ENCODE results near the gene IGF1.
A peak's percentile ranks its signal among the peaks of the same experiment; 100 is the strongest.

IGF1 gene

GRCh38 chr12:102480406-102480805, at the start of gene IGF1:
IGF1 (minus strand) TSS chr12:102480563; CDS start chr12:102480381, 182 bp downstream.
- DNase-seq (ENCODE audit: low spot score): peak; percentile 41

DNA sequence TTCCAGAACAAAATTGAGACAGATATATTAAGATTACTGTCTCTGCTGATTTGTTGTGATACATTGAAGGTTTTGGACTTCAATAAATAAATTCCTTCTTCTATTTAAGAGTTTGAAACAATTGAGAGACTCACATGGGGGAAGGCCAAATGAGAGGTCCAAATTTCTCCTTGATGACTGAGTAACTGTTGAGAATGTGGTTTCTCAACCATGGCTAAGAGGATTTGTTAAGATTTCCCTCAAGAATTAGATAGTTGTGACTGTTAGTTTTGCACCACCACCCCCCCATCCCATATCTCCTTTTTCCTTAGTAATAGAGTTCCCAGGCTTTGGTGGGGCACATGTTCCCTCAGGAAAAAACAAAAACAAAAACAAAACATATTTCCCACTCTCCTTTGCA, 47.7 kb upstream of the IGF1 start:
- no peak for DNase-seq (ENCODE audit: low spot score)

GRCh38 chr12:102527171-102527720, 46.9 kb upstream of the IGF1 start:
- no peak for DNase-seq (ENCODE audit: low spot score)

DNA sequence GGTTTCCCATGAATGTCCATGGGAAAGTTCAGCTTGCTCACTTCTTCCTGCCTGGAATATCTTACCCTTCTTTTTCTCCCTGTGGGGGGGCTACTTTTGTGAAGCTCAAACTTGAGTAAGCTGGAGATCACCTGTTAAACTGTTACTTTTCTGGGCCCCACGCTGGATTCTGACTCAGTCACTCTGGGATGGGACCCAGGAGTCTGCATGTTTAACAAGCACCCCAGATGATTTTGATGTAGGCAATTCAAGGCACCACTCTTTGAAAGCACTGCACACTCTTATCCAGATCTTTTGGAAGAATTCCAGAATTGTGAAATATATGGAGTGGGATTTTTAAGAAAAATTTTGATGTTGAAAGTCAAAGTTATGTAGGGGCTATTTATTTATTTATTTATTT, 46.3 kb upstream of the IGF1 start:
- DNase-seq (ENCODE audit: low spot score): no peak

GRCh38 chr12:102522768-102523167, 42.4 kb upstream of the IGF1 start:
- no peak for DNase-seq (ENCODE audit: low spot score)

DNA sequence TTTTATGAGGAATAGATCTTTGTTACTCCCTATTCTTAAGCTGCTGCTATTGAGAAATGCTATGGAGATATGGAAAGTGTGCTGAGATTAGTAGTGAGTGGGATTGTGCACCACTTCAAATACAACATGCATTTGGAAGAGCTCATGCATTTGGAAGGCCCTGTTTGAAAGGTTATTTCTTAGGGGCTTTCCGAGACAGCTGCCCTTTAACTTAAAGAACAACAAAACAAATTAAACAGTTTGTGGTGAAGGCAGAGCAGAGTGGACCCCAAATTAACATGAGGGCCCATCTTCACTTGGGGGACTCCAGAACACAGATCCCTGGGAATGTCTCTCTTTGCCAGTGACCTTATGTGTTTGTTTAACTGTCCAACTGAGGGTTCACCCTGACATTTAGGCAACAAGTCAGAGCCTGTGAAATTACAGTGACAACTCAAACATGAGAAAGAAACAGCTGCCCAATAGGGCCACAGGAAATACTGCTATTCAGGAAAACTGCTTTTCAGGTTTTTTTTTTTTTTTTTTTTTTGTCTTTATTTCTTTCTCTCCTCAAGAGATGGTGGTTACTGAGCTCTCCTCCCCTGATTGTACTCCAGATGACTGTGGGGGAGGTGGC, 41.4 kb upstream of the IGF1 start:
- no peak for DNase-seq (ENCODE audit: low spot score)

DNA sequence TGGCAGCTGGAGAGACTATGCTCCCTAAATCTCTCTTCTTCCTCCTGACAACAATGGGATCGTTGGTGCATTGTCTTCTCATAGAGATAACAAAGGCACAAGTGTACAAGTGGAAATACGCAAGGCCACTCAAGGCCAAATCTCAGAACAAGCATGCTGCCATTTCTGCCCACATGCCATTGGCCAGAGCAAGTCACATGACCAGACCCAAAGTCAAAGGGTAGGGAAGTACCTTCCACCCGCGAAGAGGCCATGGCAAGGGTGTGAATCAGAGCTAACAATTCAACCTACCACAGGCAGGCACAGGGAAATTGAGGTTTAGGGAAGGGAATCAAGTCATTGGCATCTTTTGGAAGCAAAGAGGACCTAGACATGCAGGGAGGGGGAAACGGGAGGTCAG, 38.5 kb upstream of the IGF1 start:
- no peak for DNase-seq (ENCODE audit: low spot score)

GRCh38 chr12:102514696-102515095, 34.3 kb upstream of the IGF1 start:
- no peak for DNase-seq (ENCODE audit: low spot score)

GRCh38 chr12:102513739-102514138, 33.4 kb upstream of the IGF1 start:
- DNase-seq (ENCODE audit: low spot score): no peak

- DNase-seq (ENCODE audit: low spot score): no peak
Observed at GRCh38 chr12:102513272-102513671, 32.9 kb upstream of the IGF1 start.

DNA sequence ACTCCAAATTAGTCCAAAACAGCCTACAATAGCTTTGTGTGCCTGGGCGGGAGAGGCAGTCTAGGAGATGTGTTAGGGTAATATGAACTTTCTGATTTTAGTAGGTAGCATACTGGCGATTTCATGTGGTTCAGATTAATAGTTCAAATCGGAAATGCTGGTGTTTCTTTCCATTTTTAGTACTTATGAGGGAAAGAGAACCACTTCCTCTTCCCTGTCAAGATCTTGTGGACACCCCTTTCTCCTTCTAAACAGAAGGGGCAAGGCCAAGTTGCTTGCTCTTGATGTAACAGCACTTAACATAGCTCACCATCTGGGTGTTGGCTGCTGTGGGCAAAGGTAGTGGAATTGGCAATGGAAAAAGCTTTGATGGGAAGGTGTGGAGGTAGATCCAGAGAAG, 32.2 kb upstream of the IGF1 start:
- peak; percentile 10 for DNase-seq (ENCODE audit: low spot score)

- DNase-seq (ENCODE audit: low spot score): no peak
Observed at GRCh38 chr12:102511575-102511974, 31.2 kb upstream of the IGF1 start.

DNA sequence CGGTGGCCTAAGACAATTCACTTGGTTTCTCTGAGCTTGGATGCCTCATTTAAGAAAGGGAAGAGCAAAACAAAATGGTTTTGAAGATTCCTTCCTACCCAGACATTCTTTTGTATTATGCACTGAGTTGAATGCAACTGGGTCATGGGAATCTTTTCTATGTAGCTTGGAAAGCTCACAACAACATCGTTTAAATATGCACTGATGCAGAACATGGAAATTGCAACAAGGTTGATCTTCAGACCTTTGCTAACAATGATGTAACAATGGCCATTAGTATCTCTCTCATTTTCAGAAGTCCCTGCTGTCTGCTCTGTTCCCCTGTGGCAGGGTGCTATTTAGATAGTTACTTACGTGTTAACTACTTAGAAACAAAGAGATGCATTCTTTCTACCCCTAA, 30.1 kb upstream of the IGF1 start:
- DNase-seq (ENCODE audit: low spot score): no peak

GRCh38 chr12:102510031-102510430, 29.7 kb upstream of the IGF1 start:
- DNase-seq (ENCODE audit: low spot score): no peak

- no peak for DNase-seq (ENCODE audit: low spot score)
Observed at GRCh38 chr12:102509123-102509626, 28.8 kb upstream of the IGF1 start.

DNA sequence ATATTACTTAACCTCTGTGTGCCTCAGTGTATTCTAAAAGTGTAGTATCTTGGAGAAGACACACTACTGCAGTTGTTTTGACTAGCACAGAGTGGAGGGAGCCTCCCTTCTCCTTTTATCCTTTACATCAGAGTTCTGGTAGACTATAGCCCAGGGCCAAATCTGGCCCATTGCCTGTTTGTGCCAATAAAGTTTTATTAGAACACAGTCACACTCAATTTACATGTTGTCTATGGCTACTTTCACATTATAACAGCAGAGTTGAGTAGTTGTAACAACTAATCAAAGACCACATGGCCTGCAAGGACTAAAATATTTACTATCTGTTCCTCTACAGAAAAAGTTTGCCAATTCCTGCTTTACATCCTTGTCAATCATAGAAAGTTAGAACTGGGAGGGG, 27.7 kb upstream of the IGF1 start:
- no peak for DNase-seq (ENCODE audit: low spot score)

- DNase-seq (ENCODE audit: low spot score): no peak
Observed at GRCh38 chr12:102507301-102507700, 26.9 kb upstream of the IGF1 start.

DNA sequence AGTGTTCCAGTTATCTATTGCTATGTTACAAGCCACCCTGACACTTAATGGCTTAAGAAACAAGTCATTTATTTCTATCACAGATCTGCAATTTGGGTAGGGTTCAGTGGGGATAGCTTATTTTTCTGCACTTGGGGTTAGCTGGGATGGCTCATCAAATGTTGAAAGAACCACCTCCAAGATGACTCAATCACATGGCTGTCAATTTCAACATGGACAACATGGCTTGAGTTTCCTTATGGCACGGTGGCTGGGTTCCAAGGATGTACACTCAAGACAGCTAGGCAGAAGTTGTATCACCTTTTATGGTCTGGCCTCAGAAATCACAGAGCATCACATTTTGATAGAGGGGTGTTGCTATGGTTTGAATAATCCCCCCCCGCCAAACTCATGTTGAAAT, 24.5 kb upstream of the IGF1 start:
- no peak for DNase-seq (ENCODE audit: low spot score)

DNA sequence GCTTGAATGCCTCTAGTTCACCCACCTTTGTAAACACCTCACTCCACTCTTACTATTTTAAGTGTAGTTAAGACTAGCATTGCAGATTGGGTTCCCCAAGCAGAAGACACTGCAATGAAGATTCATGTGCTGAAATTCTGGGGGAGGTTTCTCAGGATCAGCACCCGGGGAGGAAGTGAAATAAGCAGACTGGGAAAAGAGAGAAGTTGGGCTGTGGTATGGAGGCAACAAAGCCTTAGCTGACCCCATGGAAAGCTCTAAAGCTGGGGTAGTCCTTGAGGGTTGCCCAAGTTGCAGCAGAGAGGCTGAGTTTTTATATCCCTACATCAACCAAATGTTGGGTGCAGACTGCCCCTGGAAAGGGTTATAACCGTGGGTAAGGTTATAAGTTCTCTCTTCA, 23.9 kb upstream of the IGF1 start:
- peak; percentile 55 for DNase-seq (ENCODE audit: low spot score)

- no peak for DNase-seq (ENCODE audit: low spot score)
Observed at GRCh38 chr12:102503831-102504230, 23.5 kb upstream of the IGF1 start.

GRCh38 chr12:102503056-102503681, 22.8 kb upstream of the IGF1 start:
- peak; percentile 45 for DNase-seq (ENCODE audit: low spot score)

DNA sequence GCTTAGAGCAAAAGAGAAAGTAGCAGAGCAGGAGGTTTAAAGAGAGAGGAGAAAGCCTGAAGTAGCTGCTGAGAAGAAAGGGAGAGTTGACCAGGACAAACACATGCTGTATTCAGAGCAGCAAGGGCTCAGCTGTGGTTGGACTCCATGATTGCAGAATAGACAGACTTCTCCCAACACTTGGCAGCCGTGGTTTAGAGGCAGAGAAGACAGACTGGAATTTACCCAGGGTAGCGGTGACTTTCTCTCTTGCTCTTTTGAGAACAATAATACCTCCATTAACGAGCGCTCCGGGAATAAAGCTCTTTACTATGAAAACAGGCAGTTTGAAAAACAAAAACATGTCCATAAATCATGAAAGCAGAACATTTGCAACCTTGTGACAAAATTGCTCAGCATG, 21.4 kb upstream of the IGF1 start:
- no peak for DNase-seq (ENCODE audit: low spot score)

- DNase-seq (ENCODE audit: low spot score): peak; percentile 48
Observed at GRCh38 chr12:102498471-102498870, 18.1 kb upstream of the IGF1 start.

DNA sequence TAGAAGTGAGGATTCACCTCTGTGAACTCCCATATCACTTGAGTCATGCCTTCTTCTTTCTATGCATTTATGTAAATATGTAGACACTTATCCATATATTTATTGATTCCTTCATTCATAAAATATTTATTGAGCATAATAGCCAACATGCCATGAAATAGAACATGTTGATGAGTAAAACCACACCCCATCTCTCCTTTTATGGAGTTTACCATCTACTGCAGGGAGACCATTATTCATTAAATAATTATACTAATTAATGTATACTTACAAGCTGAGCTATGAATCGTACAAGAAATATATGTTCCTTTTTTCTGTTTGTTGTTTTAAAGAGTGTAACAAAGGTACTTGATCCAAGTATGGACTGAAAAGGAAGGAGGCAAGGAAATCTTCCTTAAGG, 17.4 kb upstream of the IGF1 start:
- no peak for DNase-seq (ENCODE audit: low spot score)

Measured in Ammon's horn (tissue), 1 donor.